ENCODE measurements around the gene EFHC1. TPM values are rescaled to one million over a fixed set of nuclear protein-coding genes. Genes with fewer than 3 reads are reported as not detected.

Gene EFHC1
- total and polyA plus RNA-seq, 2 donors from 2014 or later, result 25.4 to 33.9 TPM

- DNase-seq, result no peak
- TF ChIP-seq, protein P1, sequence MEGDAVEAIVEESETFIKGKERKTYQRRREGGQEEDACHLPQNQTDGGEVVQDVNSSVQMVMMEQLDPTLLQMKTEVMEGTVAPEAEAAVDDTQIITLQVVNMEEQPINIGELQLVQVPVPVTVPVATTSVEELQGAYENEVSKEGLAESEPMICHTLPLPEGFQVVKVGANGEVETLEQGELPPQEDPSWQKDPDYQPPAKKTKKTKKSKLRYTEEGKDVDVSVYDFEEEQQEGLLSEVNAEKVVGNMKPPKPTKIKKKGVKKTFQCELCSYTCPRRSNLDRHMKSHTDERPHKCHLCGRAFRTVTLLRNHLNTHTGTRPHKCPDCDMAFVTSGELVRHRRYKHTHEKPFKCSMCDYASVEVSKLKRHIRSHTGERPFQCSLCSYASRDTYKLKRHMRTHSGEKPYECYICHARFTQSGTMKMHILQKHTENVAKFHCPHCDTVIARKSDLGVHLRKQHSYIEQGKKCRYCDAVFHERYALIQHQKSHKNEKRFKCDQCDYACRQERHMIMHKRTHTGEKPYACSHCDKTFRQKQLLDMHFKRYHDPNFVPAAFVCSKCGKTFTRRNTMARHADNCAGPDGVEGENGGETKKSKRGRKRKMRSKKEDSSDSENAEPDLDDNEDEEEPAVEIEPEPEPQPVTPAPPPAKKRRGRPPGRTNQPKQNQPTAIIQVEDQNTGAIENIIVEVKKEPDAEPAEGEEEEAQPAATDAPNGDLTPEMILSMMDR (IDR thresholded peaks at IDR 0.05; ENCODE audit: borderline replicate concordance, extremely low read depth, insufficient read depth), result no peak
- Histone ChIP-seq H3K9me3 (ENCODE audit: control insufficient read depth in 2 of 3, insufficient read depth in 1 of 3, low read length in 3 of 3) (no peaks in the 10 kb centered on the region), H3K36me3 (ENCODE audit: control insufficient read depth in 2 of 3, insufficient read depth in 3 of 3, low read length in 3 of 3) (no peaks in the 10 kb centered on the region), H3K4me1 (ENCODE audit: control insufficient read depth in 2 of 3, insufficient read depth in 2 of 3, low read depth in 1 of 3, low read length in 3 of 3) (no peaks in the 10 kb centered on the region), H3K4me3 (ENCODE audit: low read length in 3 of 3) (no peak overlapping the region), H3K27ac (ENCODE audit: low read depth in 2 of 2, low read length in 2 of 2) (no peak overlapping the region), H3K27me3 (ENCODE audit: control insufficient read depth, insufficient read depth, low read length) (no peaks in the 10 kb centered on the region), H3K9ac (ENCODE audit: low read length in 3 of 3) (no peak overlapping the region)
- FAIRE-seq, result no peak
- intact Hi-C loops (cut with DNase I), result no loop called here
Observed at GRCh38 chr6:52494298-52495072, 74.3 kb downstream of the EFHC1 start.

- FAIRE-seq (no peak), DNase-seq (no peak)
- Histone ChIP-seq H3K4me3 (ENCODE audit: low read length in 3 of 3) (no peak overlapping the region), H3K27me3 (ENCODE audit: control insufficient read depth, insufficient read depth, low read length) (no peaks in the 10 kb centered on the region), H3K9me3 (ENCODE audit: control insufficient read depth in 2 of 3, insufficient read depth in 1 of 3, low read length in 3 of 3) (no peaks in the 10 kb centered on the region), H3K4me1 (ENCODE audit: control insufficient read depth in 2 of 3, insufficient read depth in 2 of 3, low read depth in 1 of 3, low read length in 3 of 3) (no peaks in the 10 kb centered on the region), H3K9ac (ENCODE audit: low read length in 3 of 3) (no peak overlapping the region), H3K36me3 (ENCODE audit: control insufficient read depth in 2 of 3, insufficient read depth in 3 of 3, low read length in 3 of 3) (no peaks in the 10 kb centered on the region), H3K27ac (ENCODE audit: low read depth in 2 of 2, low read length in 2 of 2) (no peak overlapping the region)
- TF ChIP-seq, protein P1 (IDR thresholded peaks at IDR 0.05; ENCODE audit: borderline replicate concordance, extremely low read depth, insufficient read depth), result no peak
- intact Hi-C loops (cut with DNase I), result no loop called here
Observed at GRCh38 chr6:52495922-52496321, 75.8 kb downstream of the EFHC1 start.

DNA sequence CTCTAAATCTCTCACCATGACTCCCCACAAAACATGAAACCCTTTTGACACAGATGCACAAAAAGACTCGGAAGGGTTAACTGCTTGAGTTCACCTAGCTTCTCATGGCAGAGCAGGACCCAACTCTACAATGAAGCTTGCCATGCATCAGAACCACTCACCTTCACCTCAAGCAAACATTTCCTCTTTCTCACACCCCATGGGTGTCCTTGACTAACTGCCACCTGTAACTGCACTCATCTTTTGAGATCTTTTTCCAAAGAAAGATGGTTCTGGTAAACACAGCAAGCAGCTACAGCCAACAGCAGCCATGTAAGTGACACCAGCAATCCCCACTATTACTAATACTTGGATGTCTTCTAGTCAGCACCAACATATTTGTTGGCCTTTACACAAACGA, 76.5 kb downstream of the EFHC1 start:
- Histone ChIP-seq H3K9ac (ENCODE audit: low read length in 3 of 3) (no peak overlapping the region), H3K27ac (ENCODE audit: low read depth in 2 of 2, low read length in 2 of 2) (no peak overlapping the region), H3K4me1 (ENCODE audit: control insufficient read depth in 2 of 3, insufficient read depth in 2 of 3, low read depth in 1 of 3, low read length in 3 of 3) (no peaks in the 10 kb centered on the region), H3K27me3 (ENCODE audit: control insufficient read depth, insufficient read depth, low read length) (no peaks in the 10 kb centered on the region), H3K36me3 (ENCODE audit: control insufficient read depth in 2 of 3, insufficient read depth in 3 of 3, low read length in 3 of 3) (no peaks in the 10 kb centered on the region), H3K4me3 (ENCODE audit: low read length in 3 of 3) (no peak overlapping the region), H3K9me3 (ENCODE audit: control insufficient read depth in 2 of 3, insufficient read depth in 1 of 3, low read length in 3 of 3) (no peaks in the 10 kb centered on the region)
- no peak for DNase-seq
- no peak for FAIRE-seq
- TF ChIP-seq, protein P1 (IDR thresholded peaks at IDR 0.05; ENCODE audit: borderline replicate concordance, extremely low read depth, insufficient read depth), result no peak
- intact Hi-C loops (cut with DNase I), result no loop called here

Data from kidney (tissue), 14 donors.